Loucy (cell line): ENCODE measurements around the gene TAGAP.

Experiments used
- EZH2phosphoT487 ChIP-seq: fragments of 200-600 bp; IDR thresholded peaks from 2 replicates; pipeline ENCODE4 v1.6.1; 2018; ENCODE audit warnings: antibody characterized with exemption, mild to moderate bottlenecking, moderate library complexity, borderline replicate concordance
- TF ChIP-seq, protein P1 (sequence below): fragments of 200-600 bp; sonication (generic); conservative IDR thresholded peaks from 2 replicates; pipeline ENCODE4 v1.5.1; 2014; ENCODE audit warnings: mild to moderate bottlenecking, antibody characterized with exemption, low read length

DNA sequence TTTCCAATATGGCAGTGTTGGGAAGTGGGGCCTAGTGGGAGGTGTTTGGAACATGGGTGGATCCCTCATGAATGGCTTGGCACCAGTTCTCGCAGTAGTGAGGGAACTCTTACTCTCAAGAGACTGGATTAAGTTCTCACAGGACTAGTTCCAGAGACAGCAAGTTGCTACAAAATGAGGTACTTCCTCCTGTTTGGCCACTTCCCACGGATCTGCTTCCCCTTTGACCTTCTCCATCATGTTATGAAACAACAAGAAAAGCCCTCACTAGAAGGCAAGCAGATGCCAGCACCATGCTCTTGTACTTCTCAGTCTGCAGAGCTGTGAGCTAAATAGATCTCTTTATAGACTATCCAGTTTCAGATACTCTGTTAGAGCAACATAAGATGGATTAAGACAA lies 47.9 kb downstream of the TAGAP start:
- TF ChIP-seq, protein P1, sequence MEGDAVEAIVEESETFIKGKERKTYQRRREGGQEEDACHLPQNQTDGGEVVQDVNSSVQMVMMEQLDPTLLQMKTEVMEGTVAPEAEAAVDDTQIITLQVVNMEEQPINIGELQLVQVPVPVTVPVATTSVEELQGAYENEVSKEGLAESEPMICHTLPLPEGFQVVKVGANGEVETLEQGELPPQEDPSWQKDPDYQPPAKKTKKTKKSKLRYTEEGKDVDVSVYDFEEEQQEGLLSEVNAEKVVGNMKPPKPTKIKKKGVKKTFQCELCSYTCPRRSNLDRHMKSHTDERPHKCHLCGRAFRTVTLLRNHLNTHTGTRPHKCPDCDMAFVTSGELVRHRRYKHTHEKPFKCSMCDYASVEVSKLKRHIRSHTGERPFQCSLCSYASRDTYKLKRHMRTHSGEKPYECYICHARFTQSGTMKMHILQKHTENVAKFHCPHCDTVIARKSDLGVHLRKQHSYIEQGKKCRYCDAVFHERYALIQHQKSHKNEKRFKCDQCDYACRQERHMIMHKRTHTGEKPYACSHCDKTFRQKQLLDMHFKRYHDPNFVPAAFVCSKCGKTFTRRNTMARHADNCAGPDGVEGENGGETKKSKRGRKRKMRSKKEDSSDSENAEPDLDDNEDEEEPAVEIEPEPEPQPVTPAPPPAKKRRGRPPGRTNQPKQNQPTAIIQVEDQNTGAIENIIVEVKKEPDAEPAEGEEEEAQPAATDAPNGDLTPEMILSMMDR: no peak
- no peak for TF ChIP-seq EZH2phosphoT487
